Stomach (tissue), 4 donors: ENCODE measurements around the gene MKLN1.

ENCODE experiments used
- CTCF ChIP-seq, 7 experiments: fragments of 450-650 bp in 4 of 7; fragments of 200-600 bp in 3 of 7; sonication (generic) in 3 of 7; IDR thresholded peaks; one replicate each; pipeline ENCODE4 v1.5.1; 2016 to 2019; ENCODE audit warnings: antibody characterized with exemption in 7 of 7, control low read depth in 2 of 7, mild to moderate bottlenecking in 1 of 7
- POLR2A ChIP-seq, 4 donors: fragments of 450-650 bp; IDR thresholded peaks; one replicate each; pipeline ENCODE4 v1.6.1; 2016; ENCODE audit warnings: antibody characterized with exemption in 4 of 4, control low read depth in 2 of 4, mild to moderate bottlenecking in 1 of 4, moderate library complexity in 1 of 4
- POLR2AphosphoS5 ChIP-seq, 3 donors: sonication (generic); formaldehyde crosslinking; IDR thresholded peaks; one replicate each; pipeline ENCODE4 v1.6.1; 2016; ENCODE audit warnings: antibody characterized with exemption in 3 of 3

GRCh38 chr7:131300078-131300477, 27.6 kb upstream of the MKLN1 start:
- TF ChIP-seq CTCF (IDR thresholded peaks at IDR 0.05) (no peak), POLR2AphosphoS5 (IDR thresholded peaks at IDR 0.05) (no peak), POLR2A (IDR thresholded peaks at IDR 0.05) (no peak)
